ENCODE data around the gene IL26. TPM values are rescaled to one million over a fixed set of nuclear protein-coding genes. Genes with fewer than 3 reads are reported as not detected.
A peak's percentile ranks its signal among the peaks of the same experiment; 100 is the strongest.

IL26 gene, protein sequence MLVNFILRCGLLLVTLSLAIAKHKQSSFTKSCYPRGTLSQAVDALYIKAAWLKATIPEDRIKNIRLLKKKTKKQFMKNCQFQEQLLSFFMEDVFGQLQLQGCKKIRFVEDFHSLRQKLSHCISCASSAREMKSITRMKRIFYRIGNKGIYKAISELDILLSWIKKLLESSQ
- total RNA-seq (not detected), polyA plus RNA-seq (under 1 TPM in 2 of 4 donors, not detected in 2; 0.17 to 0.71 TPM)

DNA sequence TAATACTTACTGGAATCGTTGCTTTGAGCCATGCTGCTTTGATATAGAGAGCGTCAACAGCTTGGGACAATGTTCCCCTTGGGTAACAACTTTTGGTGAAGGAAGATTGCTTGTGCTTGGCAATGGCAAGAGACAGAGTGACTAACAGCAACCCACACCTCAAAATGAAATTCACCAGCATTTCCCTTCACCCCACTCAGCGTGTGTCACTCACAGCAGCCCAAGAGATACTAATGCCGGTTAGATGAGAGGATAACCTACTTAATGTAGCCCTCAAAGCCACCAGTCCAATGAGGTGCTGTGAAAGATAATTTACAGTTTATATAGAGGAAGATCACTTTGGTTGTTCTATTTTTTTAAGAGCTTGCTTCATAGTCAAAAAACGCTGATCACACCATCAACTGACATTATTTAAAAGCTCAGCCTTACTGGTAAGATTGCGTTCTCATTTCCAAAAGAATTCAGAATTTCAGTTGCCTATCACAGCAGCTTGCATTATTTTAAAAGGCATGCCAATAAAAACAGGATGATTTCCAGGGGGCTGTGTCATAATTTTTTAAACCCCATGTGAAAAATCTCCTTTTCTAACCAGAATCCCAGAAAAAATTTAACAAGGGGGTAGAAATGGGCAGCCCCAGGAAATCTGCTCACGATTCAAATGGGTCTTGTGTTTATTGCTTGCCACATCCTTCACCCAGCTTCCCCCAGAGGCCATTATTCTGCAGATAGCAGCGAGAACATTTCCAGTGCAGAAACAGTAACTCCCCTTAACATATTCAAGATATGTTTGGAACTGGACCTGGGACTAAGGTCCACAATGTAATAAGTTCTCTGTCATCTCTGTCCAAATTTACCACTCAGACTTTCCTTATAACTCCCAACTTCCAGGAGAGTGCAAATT is at the start of gene IL26:
IL26 (minus strand) TSS at position 235 of the 901 bp plus-strand sequence; CDS start at position 181, 54 bp downstream.
- DNase-seq = no peak

DNA sequence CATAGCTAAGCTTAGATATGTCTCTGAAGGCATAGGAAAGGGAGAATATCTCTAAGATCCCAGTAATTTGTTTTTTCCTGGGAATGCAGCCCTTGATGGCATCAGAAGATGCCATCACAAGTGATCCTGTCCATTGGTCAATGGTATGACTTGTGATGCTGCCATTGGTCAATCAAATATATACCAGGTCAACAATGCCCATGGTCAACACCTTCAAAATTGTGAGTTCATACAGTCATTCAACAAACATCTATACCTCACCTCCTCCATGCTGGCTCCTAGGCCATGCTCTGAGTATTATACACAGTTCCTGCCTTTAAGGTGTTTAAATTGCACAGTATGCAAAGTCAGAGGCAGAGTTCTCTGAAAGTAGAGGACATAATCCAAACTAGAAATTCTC is 47.1 kb upstream of the IL26 start:
- no peak overlapping the region for H3K4me3 Mint-ChIP-seq

More for the DNA sequence above, at the start of gene IL26:
- no peak within 1 kb of the TSS for H3K4me3 ChIP-seq (ENCODE audit: low read depth, low read length)
- H3K4me1 Mint-ChIP-seq = peaks cover 0 to 16% (median 8%) of the 10 kb centered on the region in 4 donors
- no peaks in the 10 kb centered on the region for H3K36me3 Mint-ChIP-seq
- H3K27ac Mint-ChIP-seq = no peak within 1 kb of the TSS
- H3K27me3 ChIP-seq (ENCODE audit: control insufficient read depth, insufficient read depth, low read length) = no peaks in the 10 kb centered on the region
- H3K27me3 Mint-ChIP-seq = peaks cover 14% of the 10 kb centered on the region
- no peaks in the 10 kb centered on the region for H3K9me3 ChIP-seq (ENCODE audit: control insufficient read depth in 2 of 2, low read length in 2 of 2)
- H3K9me3 Mint-ChIP-seq = no peaks in the 10 kb centered on the region
- H3K36me3 ChIP-seq (ENCODE audit: control insufficient read depth, insufficient read depth, low read length) = no peaks in the 10 kb centered on the region
- peak within 1 kb of the TSS in 1 of 4 donors; percentile 84 for H3K4me3 Mint-ChIP-seq
- H3K4me1 ChIP-seq (ENCODE audit: control insufficient read depth, insufficient read depth, low read length, poor library complexity, severe bottlenecking) = peaks cover 6% of the 10 kb centered on the region
- H3K27ac ChIP-seq (ENCODE audit: insufficient read depth, low read length, poor library complexity, severe bottlenecking) = no peak within 1 kb of the TSS
- no peak for ATAC-seq (ENCODE audit: low read depth in 2 of 2)

DNA sequence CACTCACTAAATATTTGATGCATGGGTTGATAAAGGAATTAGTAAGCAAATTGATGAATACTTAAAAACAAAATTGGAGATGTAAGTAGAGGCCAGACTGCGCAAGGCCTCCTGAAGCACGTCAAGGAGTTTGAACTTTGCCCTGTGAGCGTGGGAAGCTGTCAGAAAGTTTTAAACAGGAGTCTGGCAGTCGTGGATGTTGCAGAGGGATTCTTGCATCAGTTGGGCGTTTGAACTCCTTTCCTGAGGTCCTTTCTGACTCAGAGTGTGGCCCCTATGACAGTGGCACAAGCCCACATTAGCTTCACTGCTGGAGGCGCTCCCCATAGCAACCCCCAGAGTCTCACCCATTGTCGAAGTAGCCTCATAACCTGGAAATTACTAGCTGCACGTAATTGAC is 45.7 kb upstream of the IL26 start:
- peaks cover 0 to 4% (median 0%) of the 10 kb centered on the region in 4 donors for H3K4me1 Mint-ChIP-seq
- no peak overlapping the region for H3K4me3 ChIP-seq (ENCODE audit: low read depth, low read length)

More for the DNA sequence above, 47.1 kb upstream of the IL26 start:
- H3K27me3 Mint-ChIP-seq = no peaks in the 10 kb centered on the region
- Histone ChIP-seq H3K36me3 (ENCODE audit: control insufficient read depth, insufficient read depth, low read length) (no peaks in the 10 kb centered on the region), H3K27me3 (ENCODE audit: control insufficient read depth, insufficient read depth, low read length) (peaks cover 3% of the 10 kb centered on the region), H3K27ac (ENCODE audit: insufficient read depth, low read length, poor library complexity, severe bottlenecking) (no peak overlapping the region), H3K4me1 (ENCODE audit: control insufficient read depth, insufficient read depth, low read length, poor library complexity, severe bottlenecking) (no peaks in the 10 kb centered on the region), H3K4me3 (ENCODE audit: low read depth, low read length) (no peak overlapping the region), H3K9me3 (ENCODE audit: control insufficient read depth in 2 of 2, low read length in 2 of 2) (no peaks in the 10 kb centered on the region)
- no peak for ATAC-seq (ENCODE audit: low read depth in 2 of 2)
- H3K36me3 Mint-ChIP-seq = no peaks in the 10 kb centered on the region
- no peaks in the 10 kb centered on the region for H3K9me3 Mint-ChIP-seq
- no peak overlapping the region for H3K27ac Mint-ChIP-seq
- no peak for DNase-seq
- H3K4me1 Mint-ChIP-seq = peaks cover 3 to 7% (median 3%) of the 10 kb centered on the region in 4 donors

DNA sequence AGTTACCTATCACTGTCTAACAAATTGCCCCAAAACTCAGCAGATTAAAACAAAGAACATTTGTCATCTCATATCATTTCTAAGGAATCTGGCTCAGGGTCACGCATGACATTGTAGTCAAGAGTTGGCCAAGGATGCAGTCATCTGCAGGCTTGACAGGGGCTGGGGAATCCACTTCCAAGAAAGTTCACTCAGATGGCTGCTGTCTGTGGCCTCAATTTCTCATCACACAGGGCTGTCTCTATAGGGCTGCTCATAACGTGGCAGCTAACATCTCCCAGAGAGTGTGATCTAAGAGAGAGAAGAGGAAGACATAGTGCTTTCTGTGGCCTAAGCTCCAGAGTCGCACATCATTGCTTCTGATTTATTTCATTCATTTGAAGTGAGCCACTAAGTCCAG is 44.7 kb upstream of the IL26 start:
- Histone ChIP-seq H3K27me3 (ENCODE audit: control insufficient read depth, insufficient read depth, low read length) (peaks cover 3% of the 10 kb centered on the region), H3K4me1 (ENCODE audit: control insufficient read depth, insufficient read depth, low read length, poor library complexity, severe bottlenecking) (no peaks in the 10 kb centered on the region), H3K27ac (ENCODE audit: insufficient read depth, low read length, poor library complexity, severe bottlenecking) (no peak overlapping the region), H3K36me3 (ENCODE audit: control insufficient read depth, insufficient read depth, low read length) (no peaks in the 10 kb centered on the region), H3K4me3 (ENCODE audit: low read depth, low read length) (no peak overlapping the region), H3K9me3 (ENCODE audit: control insufficient read depth in 2 of 2, low read length in 2 of 2) (no peaks in the 10 kb centered on the region)
- H3K27me3 Mint-ChIP-seq = no peaks in the 10 kb centered on the region
- H3K4me1 Mint-ChIP-seq = no peaks in the 10 kb centered on the region
- DNase-seq (no peak), ATAC-seq (ENCODE audit: low read depth in 2 of 2) (no peak)
- H3K9me3 Mint-ChIP-seq = no peaks in the 10 kb centered on the region
- H3K4me3 Mint-ChIP-seq = no peak overlapping the region
- no peak overlapping the region for H3K27ac Mint-ChIP-seq
- no peaks in the 10 kb centered on the region for H3K36me3 Mint-ChIP-seq

More for the DNA sequence above, 45.7 kb upstream of the IL26 start:
- no peaks in the 10 kb centered on the region for H3K36me3 Mint-ChIP-seq
- no peaks in the 10 kb centered on the region for H3K4me1 ChIP-seq (ENCODE audit: control insufficient read depth, insufficient read depth, low read length, poor library complexity, severe bottlenecking)
- no peaks in the 10 kb centered on the region for H3K9me3 Mint-ChIP-seq
- no peak overlapping the region for H3K27ac Mint-ChIP-seq
- H3K36me3 ChIP-seq (ENCODE audit: control insufficient read depth, insufficient read depth, low read length) = no peaks in the 10 kb centered on the region
- H3K27ac ChIP-seq (ENCODE audit: insufficient read depth, low read length, poor library complexity, severe bottlenecking) = no peak overlapping the region
- no peaks in the 10 kb centered on the region for H3K9me3 ChIP-seq (ENCODE audit: control insufficient read depth in 2 of 2, low read length in 2 of 2)
- no peaks in the 10 kb centered on the region for H3K27me3 Mint-ChIP-seq
- H3K27me3 ChIP-seq (ENCODE audit: control insufficient read depth, insufficient read depth, low read length) = peaks cover 3% of the 10 kb centered on the region
- H3K4me3 Mint-ChIP-seq = no peak overlapping the region
- DNase-seq (no peak), ATAC-seq (ENCODE audit: low read depth in 2 of 2) (no peak)

DNA sequence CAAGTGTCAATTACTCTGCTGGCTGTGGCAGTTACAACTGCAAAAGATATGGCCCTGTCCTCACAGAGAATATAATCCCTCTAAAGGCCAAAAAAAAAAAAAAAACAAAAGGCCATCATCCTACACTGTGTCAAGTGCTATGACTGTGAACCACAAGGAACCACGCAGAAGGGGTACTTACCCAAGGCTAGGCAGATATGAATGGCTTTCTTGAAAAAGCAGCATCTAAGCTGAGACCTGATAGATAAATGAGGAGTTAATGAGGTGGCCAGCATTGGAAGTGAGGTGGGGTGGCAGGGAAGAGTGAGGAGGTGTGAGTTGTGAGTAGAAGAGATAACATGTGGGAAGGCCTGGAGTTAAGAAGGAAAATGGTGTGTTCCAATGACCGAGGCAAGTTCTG is 44.2 kb upstream of the IL26 start:
- no peak overlapping the region for H3K27ac ChIP-seq (ENCODE audit: insufficient read depth, low read length, poor library complexity, severe bottlenecking)
- Mint-ChIP-seq H3K9me3 (no peaks in the 10 kb centered on the region), H3K27ac (no peak overlapping the region), H3K36me3 (no peaks in the 10 kb centered on the region), H3K4me1 (no peaks in the 10 kb centered on the region), H3K4me3 (no peak overlapping the region), H3K27me3 (no peaks in the 10 kb centered on the region)
- peaks cover 3% of the 10 kb centered on the region for H3K27me3 ChIP-seq (ENCODE audit: control insufficient read depth, insufficient read depth, low read length)
- no peaks in the 10 kb centered on the region for H3K9me3 ChIP-seq (ENCODE audit: control insufficient read depth in 2 of 2, low read length in 2 of 2)
- ATAC-seq (ENCODE audit: low read depth in 2 of 2) (no peak), DNase-seq (no peak)
- no peaks in the 10 kb centered on the region for H3K36me3 ChIP-seq (ENCODE audit: control insufficient read depth, insufficient read depth, low read length)
- H3K4me3 ChIP-seq (ENCODE audit: low read depth, low read length) = no peak overlapping the region
- no peaks in the 10 kb centered on the region for H3K4me1 ChIP-seq (ENCODE audit: control insufficient read depth, insufficient read depth, low read length, poor library complexity, severe bottlenecking)

DNA sequence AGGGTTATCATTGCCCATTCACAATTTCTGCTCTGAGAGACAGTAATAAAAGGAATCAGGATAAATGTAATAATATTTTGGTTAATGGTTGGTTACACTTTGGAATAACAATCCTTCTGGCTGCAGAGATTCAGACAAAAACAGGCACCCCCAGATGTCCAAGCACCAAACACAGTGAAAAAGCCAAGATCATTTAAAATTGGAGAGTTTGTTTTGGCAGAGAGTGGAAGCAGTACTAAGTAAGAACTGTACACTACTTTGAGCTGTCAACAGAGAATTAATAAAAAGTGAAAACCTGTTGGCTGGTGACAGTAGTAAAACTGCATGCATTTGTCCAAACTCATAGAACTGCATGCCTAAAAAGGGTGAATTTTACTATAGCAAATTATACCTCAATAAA is 43.4 kb upstream of the IL26 start:
- H3K4me3 Mint-ChIP-seq = no peak overlapping the region
- H3K36me3 Mint-ChIP-seq = no peaks in the 10 kb centered on the region

DNA sequence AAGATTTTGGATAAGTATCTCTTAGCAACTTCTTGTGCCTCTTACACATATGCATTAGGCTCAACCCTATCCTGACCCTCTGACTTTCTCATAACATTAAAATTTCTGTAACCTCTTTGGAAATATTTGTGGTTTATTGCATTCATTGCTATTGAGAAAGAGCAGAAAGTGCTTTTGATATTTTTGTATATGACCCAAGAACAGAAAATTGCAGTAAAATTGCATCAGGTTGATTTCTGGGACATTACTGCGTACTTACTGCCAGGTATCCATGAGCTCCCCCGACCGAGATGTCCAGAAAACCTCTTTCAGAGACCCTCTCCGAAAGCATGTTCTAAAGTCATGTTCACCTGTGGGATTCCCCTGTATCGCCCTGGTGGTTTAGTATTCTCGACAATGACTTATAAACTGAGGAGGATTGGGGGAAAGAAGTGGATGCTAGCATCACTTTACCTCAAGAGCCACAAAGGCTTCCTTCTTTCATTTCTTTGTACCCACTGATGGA is 42.3 kb upstream of the IL26 start:
- peaks cover 7% of the 10 kb centered on the region for H3K27me3 ChIP-seq (ENCODE audit: control insufficient read depth, insufficient read depth, low read length)
- H3K4me3 ChIP-seq (ENCODE audit: low read depth, low read length) = no peak overlapping the region
- DNase-seq (no peak), ATAC-seq (ENCODE audit: low read depth in 2 of 2) (no peak)
- no peak overlapping the region for H3K27ac Mint-ChIP-seq
- no peaks in the 10 kb centered on the region for H3K9me3 Mint-ChIP-seq
- no peaks in the 10 kb centered on the region for H3K4me1 ChIP-seq (ENCODE audit: control insufficient read depth, insufficient read depth, low read length, poor library complexity, severe bottlenecking)
- no peaks in the 10 kb centered on the region for H3K4me1 Mint-ChIP-seq
- no peaks in the 10 kb centered on the region for H3K36me3 Mint-ChIP-seq
- H3K9me3 ChIP-seq (ENCODE audit: control insufficient read depth in 2 of 2, low read length in 2 of 2) = no peaks in the 10 kb centered on the region
- no peaks in the 10 kb centered on the region for H3K27me3 Mint-ChIP-seq
- no peaks in the 10 kb centered on the region for H3K36me3 ChIP-seq (ENCODE audit: control insufficient read depth, insufficient read depth, low read length)
- H3K4me3 Mint-ChIP-seq = no peak overlapping the region
- H3K27ac ChIP-seq (ENCODE audit: insufficient read depth, low read length, poor library complexity, severe bottlenecking) = no peak overlapping the region

More for the DNA sequence above, 43.4 kb upstream of the IL26 start:
- ATAC-seq (ENCODE audit: low read depth in 2 of 2) (no peak), DNase-seq (no peak)
- no peak overlapping the region for H3K4me3 ChIP-seq (ENCODE audit: low read depth, low read length)
- Mint-ChIP-seq H3K27ac (no peak overlapping the region), H3K9me3 (no peaks in the 10 kb centered on the region), H3K27me3 (no peaks in the 10 kb centered on the region), H3K4me1 (no peaks in the 10 kb centered on the region)
- no peaks in the 10 kb centered on the region for H3K9me3 ChIP-seq (ENCODE audit: control insufficient read depth in 2 of 2, low read length in 2 of 2)
- peaks cover 6% of the 10 kb centered on the region for H3K27me3 ChIP-seq (ENCODE audit: control insufficient read depth, insufficient read depth, low read length)
- no peaks in the 10 kb centered on the region for H3K36me3 ChIP-seq (ENCODE audit: control insufficient read depth, insufficient read depth, low read length)
- H3K4me1 ChIP-seq (ENCODE audit: control insufficient read depth, insufficient read depth, low read length, poor library complexity, severe bottlenecking) = no peaks in the 10 kb centered on the region
- H3K27ac ChIP-seq (ENCODE audit: insufficient read depth, low read length, poor library complexity, severe bottlenecking) = no peak overlapping the region

Data from CD4-positive, CD25-positive, alpha-beta regulatory T cell (primary cell).